ENCODE results near the gene SOCS7.
A peak's percentile ranks its signal among the peaks of the same experiment; 100 is the strongest.

Gene SOCS7, protein sequence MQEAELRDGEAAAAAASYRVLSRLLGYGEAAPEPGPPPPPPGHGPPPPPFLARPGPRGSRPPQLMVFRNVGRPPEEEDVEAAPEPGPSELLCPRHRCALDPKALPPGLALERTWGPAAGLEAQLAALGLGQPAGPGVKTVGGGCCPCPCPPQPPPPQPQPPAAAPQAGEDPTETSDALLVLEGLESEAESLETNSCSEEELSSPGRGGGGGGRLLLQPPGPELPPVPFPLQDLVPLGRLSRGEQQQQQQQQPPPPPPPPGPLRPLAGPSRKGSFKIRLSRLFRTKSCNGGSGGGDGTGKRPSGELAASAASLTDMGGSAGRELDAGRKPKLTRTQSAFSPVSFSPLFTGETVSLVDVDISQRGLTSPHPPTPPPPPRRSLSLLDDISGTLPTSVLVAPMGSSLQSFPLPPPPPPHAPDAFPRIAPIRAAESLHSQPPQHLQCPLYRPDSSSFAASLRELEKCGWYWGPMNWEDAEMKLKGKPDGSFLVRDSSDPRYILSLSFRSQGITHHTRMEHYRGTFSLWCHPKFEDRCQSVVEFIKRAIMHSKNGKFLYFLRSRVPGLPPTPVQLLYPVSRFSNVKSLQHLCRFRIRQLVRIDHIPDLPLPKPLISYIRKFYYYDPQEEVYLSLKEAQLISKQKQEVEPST

DNA sequence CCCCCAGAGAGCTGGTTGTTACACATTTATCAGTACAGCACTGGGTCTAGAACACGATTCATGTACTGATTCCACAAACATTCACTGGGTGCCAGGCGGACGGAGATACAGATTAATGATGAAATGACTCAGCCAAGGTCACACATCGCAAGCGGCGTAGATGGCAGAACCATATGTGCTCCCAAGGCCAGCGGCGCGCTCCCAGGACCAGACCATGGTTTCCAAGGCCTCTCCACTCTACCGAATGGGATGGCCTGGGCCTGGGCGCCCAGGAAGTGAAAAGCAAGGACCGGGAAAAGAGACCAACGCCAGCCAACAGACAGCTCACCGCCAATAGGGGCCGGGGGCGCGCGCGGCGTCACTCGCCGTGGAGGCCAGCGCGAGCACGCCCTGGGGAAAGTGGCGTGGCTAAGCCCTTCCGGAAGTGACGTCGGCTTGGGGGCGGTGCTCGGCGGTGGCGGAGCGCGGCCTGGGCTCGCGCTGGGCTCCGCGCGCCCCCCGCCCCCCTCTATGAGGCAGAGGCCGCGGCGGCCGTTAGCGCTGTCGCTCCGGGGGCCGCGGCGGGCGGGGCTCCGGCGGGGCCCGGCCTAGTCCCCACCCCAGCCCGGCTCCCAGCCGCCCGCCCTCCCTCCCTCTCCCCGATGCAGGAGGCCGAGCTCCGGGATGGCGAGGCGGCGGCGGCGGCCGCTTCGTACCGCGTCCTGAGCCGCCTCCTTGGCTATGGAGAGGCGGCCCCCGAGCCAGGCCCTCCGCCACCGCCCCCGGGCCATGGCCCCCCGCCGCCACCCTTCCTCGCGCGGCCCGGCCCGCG, at the start of gene SOCS7:
SOCS7 (plus strand) TSS at position 433 of the 811 bp plus-strand sequence; CDS start at position 642, 209 bp downstream.
- peak; percentile 86 for DNase-seq

GRCh38 chr17:38315497-38315896, 36.1 kb upstream of the SOCS7 start:
- no peak for DNase-seq

DNA sequence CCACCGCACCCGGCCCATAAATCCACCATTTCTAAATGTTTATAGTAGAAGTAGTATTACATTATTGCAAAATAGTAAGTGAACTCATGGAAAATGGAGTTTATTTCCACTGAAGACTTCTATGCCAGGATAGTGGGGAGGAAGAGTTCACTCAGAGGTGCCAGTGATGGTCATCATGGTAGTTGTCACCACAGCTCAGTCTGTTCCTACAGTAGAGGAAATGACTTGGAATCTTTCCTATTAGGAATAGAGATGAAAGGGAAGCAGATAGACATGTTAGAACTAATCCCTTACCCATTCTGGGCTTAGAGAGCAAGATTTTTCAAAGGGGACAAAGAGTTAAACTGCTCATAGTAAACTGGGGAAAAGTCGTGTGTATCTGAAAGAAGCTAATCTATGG, 34.6 kb upstream of the SOCS7 start:
- no peak for DNase-seq

DNA sequence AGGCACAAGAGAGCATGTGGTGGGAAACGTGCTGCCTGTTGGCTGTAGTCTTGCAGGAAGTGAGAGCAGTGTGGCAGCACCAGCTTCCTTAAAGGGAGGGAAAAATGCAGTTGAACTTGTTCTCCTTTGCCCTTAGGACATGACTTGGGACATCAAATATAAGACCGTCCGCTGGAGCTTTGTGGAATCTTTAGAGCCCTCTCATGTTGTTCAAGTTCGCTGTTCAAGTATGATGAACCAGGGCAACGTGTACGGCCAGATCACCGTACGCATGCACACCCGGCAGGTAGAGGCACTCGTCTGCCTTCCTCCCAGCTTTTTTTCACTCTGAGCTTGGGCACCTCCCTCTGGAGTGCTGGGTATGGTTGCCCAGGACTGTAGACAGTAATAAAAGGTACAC, 31.2 kb upstream of the SOCS7 start:
- DNase-seq: no peak

- peak; percentile 56 for DNase-seq
These were observed 29.4 kb upstream of the SOCS7 start for GRCh38 chr17:38322156-38322779.

DNA sequence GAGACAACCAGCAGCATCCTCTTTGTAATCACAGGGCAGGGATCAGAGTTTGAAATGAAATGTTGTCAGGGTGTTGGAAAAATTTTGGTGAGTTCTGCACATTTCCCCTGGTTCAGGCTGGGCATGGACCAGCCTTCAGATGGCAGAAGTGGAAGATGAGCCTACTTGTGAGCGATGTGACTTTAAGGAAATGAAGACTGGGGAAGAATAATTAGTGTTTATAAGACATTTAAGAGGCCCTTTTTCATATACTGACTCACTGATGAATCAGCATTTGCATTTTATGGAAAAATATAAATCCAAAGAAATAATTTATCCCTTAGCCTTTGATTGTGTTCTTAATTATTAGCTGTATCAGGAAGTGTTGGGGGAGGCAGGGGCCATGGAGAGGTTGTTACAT, 28.7 kb upstream of the SOCS7 start:
- DNase-seq: no peak

- no peak for DNase-seq
These were observed 27.4 kb upstream of the SOCS7 start for GRCh38 chr17:38324141-38324697.

- no peak for DNase-seq
These were observed 26.9 kb upstream of the SOCS7 start for GRCh38 chr17:38324772-38325171.

GRCh38 chr17:38325221-38325851, 26.3 kb upstream of the SOCS7 start:
- no peak for DNase-seq

DNA sequence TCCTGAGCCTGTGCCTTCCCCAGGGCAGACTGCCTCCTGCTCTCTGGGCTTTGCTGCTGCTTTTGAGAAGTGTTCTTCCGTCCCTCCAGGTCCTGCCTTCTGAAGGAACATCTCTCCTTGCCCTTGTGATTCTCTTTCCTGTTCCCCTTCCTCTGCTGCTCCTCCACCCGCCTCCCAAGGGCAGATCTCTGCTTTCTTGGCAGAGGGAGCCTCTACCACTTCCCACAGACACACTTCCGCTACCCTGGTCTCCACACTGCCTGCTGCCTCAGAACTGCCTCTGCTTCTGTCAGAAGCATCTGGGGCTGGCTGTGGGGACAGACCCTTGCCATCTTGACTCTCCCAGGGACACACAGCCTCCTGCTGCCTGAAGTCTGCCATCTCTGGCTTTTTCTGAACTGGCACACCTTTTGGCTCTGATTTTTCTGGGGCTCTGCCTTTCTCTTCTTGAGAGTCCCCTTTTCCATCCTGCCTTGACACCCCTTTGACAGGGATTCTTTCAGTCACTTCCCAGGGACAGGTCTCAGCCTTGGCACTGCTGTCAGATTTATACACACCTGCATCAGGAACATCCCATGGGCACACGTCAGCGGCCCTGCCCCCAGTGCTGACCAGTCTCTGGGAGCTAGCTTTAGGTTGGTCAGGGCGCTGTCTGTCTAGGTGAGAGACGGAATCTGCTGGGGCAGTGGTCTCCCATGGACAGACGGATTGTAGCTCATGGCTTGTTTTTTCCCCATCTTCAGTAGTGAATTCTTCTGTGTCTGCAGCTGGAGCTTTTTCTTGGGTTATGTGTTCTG, 24.4 kb upstream of the SOCS7 start:
- DNase-seq: no peak

- DNase-seq: no peak
These were observed 23.7 kb upstream of the SOCS7 start for GRCh38 chr17:38327936-38328335.

DNA sequence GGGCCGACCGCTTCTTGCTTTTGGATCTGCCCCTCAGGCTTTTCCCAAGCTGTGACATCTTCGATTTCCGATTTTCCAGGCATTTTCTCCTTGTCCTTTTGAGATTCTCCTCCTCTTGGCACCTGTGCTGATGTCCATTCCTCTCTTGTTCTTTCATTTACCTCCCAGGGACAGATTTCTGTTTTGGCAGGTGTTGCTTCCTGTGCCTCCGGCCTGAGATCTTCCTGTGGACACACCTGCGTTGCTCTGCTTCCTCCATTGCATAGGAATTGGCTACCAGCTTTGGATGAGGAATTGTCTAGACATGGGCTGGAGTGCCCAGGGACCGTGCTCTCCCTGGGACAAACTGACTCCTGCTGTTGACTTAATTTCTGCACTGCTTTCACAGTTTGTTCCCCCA, 23.0 kb upstream of the SOCS7 start:
- DNase-seq: no peak

GRCh38 chr17:38329284-38329683, 22.4 kb upstream of the SOCS7 start:
- no peak for DNase-seq

DNA sequence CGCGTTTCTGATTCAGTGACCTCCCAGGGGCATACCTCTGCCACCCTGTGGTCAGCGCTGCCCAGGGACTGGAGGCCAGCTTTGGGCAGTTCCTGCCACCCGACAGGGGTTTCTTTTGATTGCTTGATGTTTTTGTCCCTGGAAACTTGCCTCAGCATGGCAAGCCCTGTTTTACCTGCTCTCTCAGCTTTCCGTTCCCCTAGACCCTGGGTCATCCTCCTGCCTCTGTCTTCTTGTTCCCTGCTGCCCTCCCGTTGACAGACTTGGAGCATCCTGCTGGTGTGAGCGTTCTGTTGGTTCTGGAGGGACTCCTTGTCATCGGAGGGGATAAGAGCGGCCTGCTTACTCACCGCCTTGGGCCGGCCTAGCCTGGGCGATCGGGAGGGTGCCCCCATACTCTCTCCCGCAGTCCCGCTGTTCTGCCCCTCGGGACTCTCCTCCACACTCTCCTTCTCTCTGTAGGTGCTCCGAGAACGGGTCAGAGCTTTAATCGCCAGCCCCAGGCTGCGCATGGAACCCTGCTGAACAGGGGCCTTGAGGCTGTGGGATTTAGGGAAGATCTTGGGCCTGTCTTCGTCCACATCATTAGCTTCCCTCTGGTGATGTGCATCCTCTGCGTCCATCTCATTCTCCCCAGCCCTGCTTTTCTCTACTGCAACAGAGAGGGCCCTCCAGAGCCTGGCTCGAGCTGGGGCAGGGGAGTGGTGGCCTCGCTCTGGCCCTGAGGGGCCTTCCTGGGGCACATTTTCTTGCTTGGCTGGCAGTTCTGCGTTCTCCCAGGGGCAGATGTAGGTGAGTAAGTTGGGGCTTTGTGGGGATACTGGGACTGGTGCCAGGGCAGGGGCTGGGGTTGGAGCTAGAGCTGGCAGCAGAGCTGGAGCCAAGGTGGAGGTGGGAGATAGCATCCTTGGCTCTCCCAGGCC, 21.6 kb upstream of the SOCS7 start:
- DNase-seq: no peak

- DNase-seq: no peak
These were observed 20.7 kb upstream of the SOCS7 start for GRCh38 chr17:38330941-38331411.

GRCh38 chr17:38332735-38333134, 18.9 kb upstream of the SOCS7 start:
- no peak for DNase-seq

- peak; percentile 10 for DNase-seq
These were observed 17.9 kb upstream of the SOCS7 start for GRCh38 chr17:38333635-38334295.

- no peak for DNase-seq
These were observed 16.9 kb upstream of the SOCS7 start for GRCh38 chr17:38334480-38335364.

DNA sequence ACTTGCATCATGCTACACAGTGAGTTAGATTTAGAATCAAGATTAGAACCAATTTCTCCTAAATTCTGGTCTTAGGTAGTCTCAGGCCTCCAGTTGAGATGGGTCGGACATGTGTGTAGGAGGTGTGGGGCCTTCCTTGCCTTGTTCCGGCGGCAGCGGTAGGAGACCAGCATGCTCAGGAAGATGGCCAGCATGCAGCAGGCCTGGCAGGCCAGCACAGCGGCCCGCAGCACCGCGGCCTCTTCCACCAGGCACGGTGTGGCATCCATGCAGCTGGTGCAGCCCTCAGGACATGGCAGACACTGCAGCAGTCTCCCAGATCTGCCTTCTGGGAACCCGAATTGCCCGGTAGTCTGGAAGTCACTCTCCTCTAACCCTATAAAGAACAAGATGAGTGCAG, 14.8 kb upstream of the SOCS7 start:
- DNase-seq: no peak
